DND-41 (cell line): Measurements from ENCODE around the gene ZFYVE16.
"Not testable (repeated sequence)": the region's sequence is repeated elsewhere in the genome, so short reads cannot be mapped to it uniquely, and the experiment has no call there.

ENCODE experiments used
- ATAC-seq: fragments of 200-7000 bp; cut with Tn5 transposase; 3 replicates; pipeline ENCODE4 v1.9.1; 2021; ENCODE audit warnings: low read depth; ENCODE audit not compliant: insufficient read depth
- DNase-seq: peaks from one replicate; pipeline ENCODE4 v3.0.0-alpha.2; 2020
- H2AFZ ChIP-seq: 2 replicates; pipeline ENCODE4 v1.6.0; 2012; ENCODE audit warnings: low read depth, low read length
- H3K27ac ChIP-seq: 2 replicates; pipeline ENCODE4 v1.5.1; 2012; ENCODE audit warnings: low read length, inconsistent platforms
- H3K27me3 ChIP-seq: fragments of 200-600 bp; sonication (generic); 2 replicates; pipeline ENCODE4 v1.6.0; 2012; ENCODE audit warnings: low read length, mild to moderate bottlenecking, inconsistent platforms; ENCODE audit not compliant: insufficient read depth, poor library complexity
- H3K36me3 ChIP-seq: 2 replicates; pipeline ENCODE4 v1.5.1; 2012; ENCODE audit warnings: low read length, inconsistent platforms; ENCODE audit not compliant: insufficient read depth
- H3K4me1 ChIP-seq: 2 replicates; pipeline ENCODE4 v1.5.1; 2012; ENCODE audit warnings: mild to moderate bottlenecking, low read length; ENCODE audit not compliant: insufficient read depth
- H3K4me2 ChIP-seq: 2 replicates; pipeline ENCODE4 v1.6.0; 2012; ENCODE audit warnings: mild to moderate bottlenecking, moderate library complexity, low read length, inconsistent platforms; ENCODE audit not compliant: insufficient read depth
- H3K4me3 ChIP-seq, 2 experiments: fragments of 200-600 bp in 1 of 2; shearing (Covaris generic) in 1 of 2; 2 replicates each; pipeline ENCODE4 v1.5.1; 2012 to 2016; ENCODE audit warnings: inconsistent platforms in 2 of 2, low read length in 2 of 2, mild to moderate bottlenecking in 2 of 2, low read depth in 1 of 2, moderate library complexity in 1 of 2
- H3K79me2 ChIP-seq: 2 replicates; pipeline ENCODE4 v1.6.0; 2012; ENCODE audit warnings: low read length, inconsistent platforms; ENCODE audit not compliant: insufficient read depth
- H3K9ac ChIP-seq: 2 replicates; pipeline ENCODE4 v1.6.0; 2012; ENCODE audit warnings: low read depth, mild to moderate bottlenecking, inconsistent platforms, low read length, moderate library complexity
- H3K9me3 ChIP-seq: 2 replicates; pipeline ENCODE4 v1.5.1; 2012; ENCODE audit warnings: low read length, moderate library complexity, mild to moderate bottlenecking, inconsistent platforms; ENCODE audit not compliant: insufficient read depth, severe bottlenecking
- H4K20me1 ChIP-seq: 2 replicates; pipeline ENCODE4 v1.6.0; 2012; ENCODE audit warnings: low read length; ENCODE audit not compliant: insufficient read depth
- EZH2 ChIP-seq: IDR thresholded peaks from 3 replicates; pipeline ENCODE4 v1.6.1; 2012; ENCODE audit warnings: borderline replicate concordance, low read depth, mild to moderate bottlenecking, moderate library complexity, low read length, inconsistent platforms; ENCODE audit not compliant: severe bottlenecking
- TF ChIP-seq, protein P1 (sequence below): IDR thresholded peaks from 2 replicates; pipeline ENCODE4 v1.5.1; 2012; ENCODE audit warnings: borderline replicate concordance, low read length, moderate library complexity, mild to moderate bottlenecking; ENCODE audit not compliant: poor library complexity, severe bottlenecking; ENCODE audit errors: extremely low read depth

Gene ZFYVE16

GRCh38 chr5:80389580-80389979 lies 18.3 kb upstream of the ZFYVE16 start:
- no peak for ATAC-seq
- TF ChIP-seq, protein P1, sequence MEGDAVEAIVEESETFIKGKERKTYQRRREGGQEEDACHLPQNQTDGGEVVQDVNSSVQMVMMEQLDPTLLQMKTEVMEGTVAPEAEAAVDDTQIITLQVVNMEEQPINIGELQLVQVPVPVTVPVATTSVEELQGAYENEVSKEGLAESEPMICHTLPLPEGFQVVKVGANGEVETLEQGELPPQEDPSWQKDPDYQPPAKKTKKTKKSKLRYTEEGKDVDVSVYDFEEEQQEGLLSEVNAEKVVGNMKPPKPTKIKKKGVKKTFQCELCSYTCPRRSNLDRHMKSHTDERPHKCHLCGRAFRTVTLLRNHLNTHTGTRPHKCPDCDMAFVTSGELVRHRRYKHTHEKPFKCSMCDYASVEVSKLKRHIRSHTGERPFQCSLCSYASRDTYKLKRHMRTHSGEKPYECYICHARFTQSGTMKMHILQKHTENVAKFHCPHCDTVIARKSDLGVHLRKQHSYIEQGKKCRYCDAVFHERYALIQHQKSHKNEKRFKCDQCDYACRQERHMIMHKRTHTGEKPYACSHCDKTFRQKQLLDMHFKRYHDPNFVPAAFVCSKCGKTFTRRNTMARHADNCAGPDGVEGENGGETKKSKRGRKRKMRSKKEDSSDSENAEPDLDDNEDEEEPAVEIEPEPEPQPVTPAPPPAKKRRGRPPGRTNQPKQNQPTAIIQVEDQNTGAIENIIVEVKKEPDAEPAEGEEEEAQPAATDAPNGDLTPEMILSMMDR: no peak
- no peak for TF ChIP-seq EZH2

DNA sequence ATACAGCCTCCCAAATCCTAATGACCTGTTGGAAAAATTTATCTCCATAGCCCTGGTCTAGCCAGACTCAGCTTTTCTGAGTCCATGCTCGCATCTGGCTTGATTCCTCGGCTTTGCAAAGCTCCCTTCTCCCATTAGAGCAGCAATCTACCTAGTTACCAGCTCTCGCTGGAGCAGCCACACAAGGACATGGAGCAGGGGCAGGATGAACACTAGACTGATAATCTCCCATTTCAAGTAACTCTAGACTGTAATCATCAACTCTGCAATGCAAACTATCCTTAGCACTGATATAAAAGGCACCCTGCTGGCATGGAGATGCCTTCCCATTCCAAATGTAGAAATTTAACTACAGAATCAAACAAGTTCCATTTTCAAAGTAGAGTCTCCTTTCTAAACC lies 17.5 kb upstream of the ZFYVE16 start:
- H3K9me3 ChIP-seq, H2AFZ ChIP-seq, H3K4me3 ChIP-seq, H3K27me3 ChIP-seq, H3K4me1 ChIP-seq, ATAC-seq, H4K20me1 ChIP-seq, H3K79me2 ChIP-seq, H3K4me2 ChIP-seq, H3K27ac ChIP-seq, H3K36me3 ChIP-seq, H3K9ac ChIP-seq, DNase-seq: not testable (repeated sequence)

More at GRCh38 chr5:80389580-80389979, 18.3 kb upstream of the ZFYVE16 start:
- H4K20me1 ChIP-seq: no peaks in the 10 kb centered on the region
- H3K4me3 ChIP-seq: no peak overlapping the region
- no peaks in the 10 kb centered on the region for H3K36me3 ChIP-seq
- no peak overlapping the region for H3K27ac ChIP-seq
- H3K4me1 ChIP-seq: no peaks in the 10 kb centered on the region
- no peak for DNase-seq
- H3K27me3 ChIP-seq: no peaks in the 10 kb centered on the region
- no peaks in the 10 kb centered on the region for H3K9me3 ChIP-seq
- no peak overlapping the region for H3K4me2 ChIP-seq
- no peaks in the 10 kb centered on the region for H3K79me2 ChIP-seq
- no peak overlapping the region for H2AFZ ChIP-seq
- H3K9ac ChIP-seq: no peak overlapping the region

DNA sequence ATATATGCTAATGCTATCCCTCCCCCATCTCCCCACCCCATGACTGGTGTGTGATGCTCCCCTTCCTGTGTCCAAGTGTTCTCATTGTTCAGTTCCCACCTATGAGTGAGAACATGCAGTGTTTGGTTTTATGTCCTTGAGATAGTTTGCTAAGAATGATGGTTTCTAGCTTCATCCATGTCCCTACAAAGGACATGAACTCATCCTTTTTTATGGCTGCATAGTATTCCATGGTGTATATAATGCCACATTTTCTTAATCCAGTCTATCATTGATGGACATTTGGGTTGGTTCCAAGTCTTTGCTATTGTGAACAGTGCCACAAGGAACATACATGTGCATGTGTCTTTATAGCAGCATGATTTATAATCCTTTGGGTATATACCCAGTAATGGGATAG lies 16.6 kb upstream of the ZFYVE16 start:
- H3K79me2 ChIP-seq, H3K9me3 ChIP-seq, H3K27ac ChIP-seq, H3K27me3 ChIP-seq, H3K4me2 ChIP-seq, H3K4me1 ChIP-seq, DNase-seq, H3K36me3 ChIP-seq, H3K9ac ChIP-seq, H4K20me1 ChIP-seq, H2AFZ ChIP-seq, ATAC-seq, H3K4me3 ChIP-seq: not testable (repeated sequence)

GRCh38 chr5:80399526-80400239 lies 8.2 kb upstream of the ZFYVE16 start:
- Histone ChIP-seq H3K27me3 (no peaks in the 10 kb centered on the region), H3K4me1 (peaks cover 7% of the 10 kb centered on the region; the same call in 1 of the 2 replicates), H3K4me3 (no peak overlapping the region), H3K79me2 (no peaks in the 10 kb centered on the region), H4K20me1 (no peaks in the 10 kb centered on the region), H3K36me3 (no peaks in the 10 kb centered on the region), H2AFZ (peak overlapping the region; percentile 2), H3K9ac (no peak overlapping the region), H3K4me2 (no peak overlapping the region), H3K9me3 (no peaks in the 10 kb centered on the region), H3K27ac (no peak overlapping the region)
- peak; percentile 37; the same call in 1 of the 3 replicates for ATAC-seq
- TF ChIP-seq EZH2: no peak
- TF ChIP-seq, protein P1: no peak
- DNase-seq: no peak

GRCh38 chr5:80400368-80400767 lies 7.5 kb upstream of the ZFYVE16 start:
- not testable (repeated sequence) for ATAC-seq, DNase-seq, H3K36me3 ChIP-seq, H4K20me1 ChIP-seq, H3K4me2 ChIP-seq, H3K4me3 ChIP-seq, H3K27me3 ChIP-seq, H3K9ac ChIP-seq, H2AFZ ChIP-seq, H3K9me3 ChIP-seq, H3K79me2 ChIP-seq, H3K4me1 ChIP-seq, H3K27ac ChIP-seq
